Thoracic aorta (tissue), 2 donors: ENCODE measurements around the gene PTPRE. TPM values are rescaled to one million over a fixed set of nuclear protein-coding genes. Genes with fewer than 3 reads are reported as not detected.

ENCODE experiments used
- ATAC-seq: fragments of 150-250 bp; one replicate; pipeline ENCODE4 v1.8.0; 2017; ENCODE audit warnings: low read depth; ENCODE audit not compliant: insufficient number of reproducible peaks, low FRiP score
- DNase-seq: peaks from one replicate; pipeline ENCODE4 v3.0.0-alpha.2; 2020; ENCODE audit warnings: low spot score
- H3K27ac ChIP-seq, 2 donors: fragments of 200-600 bp; sonication (generic); 1 replicate in 1 of 2; 2 replicates in 1 of 2; pipeline ENCODE4 v1.5.1; 2016; ENCODE audit warnings: mild to moderate bottlenecking in 2 of 2, moderate library complexity in 2 of 2
- H3K27me3 ChIP-seq: fragments of 200-600 bp; sonication (generic); replicated peaks from 2 replicates; pipeline ENCODE4 v1.6.0; 2016; ENCODE audit warnings: mild to moderate bottlenecking; ENCODE audit not compliant: insufficient read depth
- H3K36me3 ChIP-seq: fragments of 200-600 bp; sonication (generic); one replicate; pipeline ENCODE4 v1.5.1; 2016
- H3K4me1 ChIP-seq, 2 donors: fragments of 200-600 bp; sonication (generic); 1 replicate in 1 of 2; 2 replicates in 1 of 2; pipeline versions ENCODE4 v1.5.1 to v1.6.0; 2016; ENCODE audit warnings: low read depth in 2 of 2, mild to moderate bottlenecking in 1 of 2; ENCODE audit not compliant: control insufficient read depth in 1 of 2
- H3K4me3 ChIP-seq: fragments of 200-600 bp; sonication (generic); 2 replicates; pipeline ENCODE4 v1.5.1; 2016; ENCODE audit warnings: mild to moderate bottlenecking
- H3K9me3 ChIP-seq: fragments of 200-600 bp; sonication (generic); 2 replicates; pipeline ENCODE4 v1.5.1; 2016
- CTCF ChIP-seq: fragments of 200-600 bp; sonication (generic); IDR thresholded peaks from one replicate; pipeline ENCODE4 v1.5.1; 2019; ENCODE audit warnings: antibody characterized with exemption
- total RNA-seq, 2 donors: library from RNA; depleted of rRNA; stranded (reverse); fragments of >200 nt; gene quantifications; one replicate each; pipeline versions ENCODE4 v1.1.0 to v1.2.3, GENCODE V29; 2016

PTPRE gene
- total RNA-seq, 2 donors from 2014 or later = 41.9 to 45.1 TPM

- ATAC-seq = no peak
- TF ChIP-seq CTCF = no peak
Measured at GRCh38 chr10:127971963-127972615, 65.2 kb downstream of the PTPRE start.

GRCh38 chr10:127972751-127973357 is 66.0 kb downstream of the PTPRE start:
- no peak for ATAC-seq
- no peak overlapping the region for H3K27ac ChIP-seq

More at GRCh38 chr10:127971963-127972615, 65.2 kb downstream of the PTPRE start:
- no peaks in the 10 kb centered on the region for H3K27me3 ChIP-seq
- no peaks in the 10 kb centered on the region for H3K36me3 ChIP-seq
- no peak overlapping the region for H3K4me3 ChIP-seq
- H3K27ac ChIP-seq = no peak overlapping the region
- no peaks in the 10 kb centered on the region for H3K9me3 ChIP-seq
- H3K4me1 ChIP-seq = peaks cover 4 to 8% of the 10 kb centered on the region in 2 donors
- no peak for DNase-seq

GRCh38 chr10:127973791-127974311 is 66.9 kb downstream of the PTPRE start:
- Histone ChIP-seq H3K27ac (no peak overlapping the region), H3K27me3 (no peaks in the 10 kb centered on the region), H3K36me3 (no peaks in the 10 kb centered on the region), H3K4me1 (peaks cover 19 to 25% of the 10 kb centered on the region in 2 donors), H3K4me3 (no peak overlapping the region), H3K9me3 (no peaks in the 10 kb centered on the region)
- no peak for TF ChIP-seq CTCF
- DNase-seq (no peak), ATAC-seq (no peak)

More at GRCh38 chr10:127972751-127973357, 66.0 kb downstream of the PTPRE start:
- H3K36me3 ChIP-seq = no peaks in the 10 kb centered on the region
- no peak for DNase-seq
- TF ChIP-seq CTCF = no peak
- no peak overlapping the region for H3K4me3 ChIP-seq
- no peaks in the 10 kb centered on the region for H3K9me3 ChIP-seq
- H3K4me1 ChIP-seq = peaks cover 10 to 15% of the 10 kb centered on the region in 2 donors
- no peaks in the 10 kb centered on the region for H3K27me3 ChIP-seq

- H3K9me3 ChIP-seq = no peaks in the 10 kb centered on the region
- H3K27ac ChIP-seq = no peak overlapping the region
- DNase-seq (no peak), ATAC-seq (no peak)
- H3K4me1 ChIP-seq = peaks cover 19 to 30% of the 10 kb centered on the region in 2 donors
- H3K27me3 ChIP-seq = no peaks in the 10 kb centered on the region
- TF ChIP-seq CTCF = no peak
- H3K36me3 ChIP-seq = no peaks in the 10 kb centered on the region
- no peak overlapping the region for H3K4me3 ChIP-seq
Measured at GRCh38 chr10:127974911-127975310, 68.0 kb downstream of the PTPRE start.

- Histone ChIP-seq H3K27ac (no peak overlapping the region), H3K4me3 (no peak overlapping the region), H3K9me3 (no peaks in the 10 kb centered on the region), H3K27me3 (no peaks in the 10 kb centered on the region), H3K4me1 (peaks cover 19 to 30% of the 10 kb centered on the region in 2 donors), H3K36me3 (no peaks in the 10 kb centered on the region)
- ATAC-seq (no peak), DNase-seq (no peak)
- no peak for TF ChIP-seq CTCF
Measured at GRCh38 chr10:127976286-127976685, 69.4 kb downstream of the PTPRE start.
